ENCODE data around the gene HNRNPR.
"Not testable (repeated sequence)": the region's sequence is repeated elsewhere in the genome, so short reads cannot be mapped to it uniquely, and the experiment has no call there.

- not testable (repeated sequence) for TF ChIP-seq POLR2A (IDR thresholded peaks at IDR 0.05; ENCODE audit: low read depth, low read length); POLR2AphosphoS5 (IDR thresholded peaks at IDR 0.05; ENCODE audit: low read depth, low read length); TAF1 (IDR thresholded peaks at IDR 0.05; ENCODE audit: low read depth, low read length); SPI1 (IDR thresholded peaks at IDR 0.05; ENCODE audit: low read depth, low read length); POU2F2 (IDR thresholded peaks at IDR 0.05; ENCODE audit: low read depth, low read length); PAX5 (IDR thresholded peaks at IDR 0.05; ENCODE audit: insufficient read depth, low read length, severe bottlenecking)
Observed at GRCh38 chr1:23258082-23258481, 86.0 kb downstream of the HNRNPR start.

Measured in GM12891 (cell line).